CD1c-positive myeloid dendritic cell (primary cell): ENCODE measurements around the gene CCDC167.
A peak's percentile ranks its signal among the peaks of the same experiment; 100 is the strongest.

ENCODE experiments used
- DNase-seq: peaks from one replicate; pipeline ENCODE4 v3.0.0-alpha.2; 2016; ENCODE audit errors: extremely low spot score

CCDC167 gene

DNA sequence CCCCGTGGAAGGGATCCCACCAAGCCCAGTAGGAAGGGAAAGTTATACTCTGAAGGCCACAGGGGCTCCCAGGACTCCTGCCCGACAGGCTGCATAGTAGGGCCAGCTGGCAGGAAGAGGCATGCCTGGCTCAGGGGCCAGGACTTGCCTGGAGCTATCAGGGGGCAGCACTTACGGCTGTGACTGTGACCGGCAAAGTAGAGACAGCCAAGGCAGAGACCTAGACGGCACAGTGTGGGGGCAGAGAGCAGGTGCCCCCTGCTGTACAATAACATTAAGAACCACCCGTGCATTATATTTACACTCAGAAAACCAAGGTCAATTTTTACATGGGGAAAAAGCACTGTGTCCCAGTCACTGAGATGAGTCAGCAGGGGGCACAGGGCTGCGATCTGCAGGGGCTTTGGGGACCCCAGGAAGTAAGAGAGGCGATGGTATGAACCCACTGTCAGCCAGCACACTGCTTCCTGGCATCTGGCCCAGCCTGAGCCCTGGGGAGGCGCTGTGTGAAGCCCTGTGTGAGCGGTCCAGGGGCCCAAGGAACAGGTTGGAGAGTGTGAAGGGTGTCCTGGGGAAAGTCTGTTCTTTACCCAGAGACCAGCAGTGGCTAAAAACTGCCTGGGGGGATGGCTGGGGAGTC lies 9.9 kb downstream of the CCDC167 start:
- DNase-seq: no peak

DNA sequence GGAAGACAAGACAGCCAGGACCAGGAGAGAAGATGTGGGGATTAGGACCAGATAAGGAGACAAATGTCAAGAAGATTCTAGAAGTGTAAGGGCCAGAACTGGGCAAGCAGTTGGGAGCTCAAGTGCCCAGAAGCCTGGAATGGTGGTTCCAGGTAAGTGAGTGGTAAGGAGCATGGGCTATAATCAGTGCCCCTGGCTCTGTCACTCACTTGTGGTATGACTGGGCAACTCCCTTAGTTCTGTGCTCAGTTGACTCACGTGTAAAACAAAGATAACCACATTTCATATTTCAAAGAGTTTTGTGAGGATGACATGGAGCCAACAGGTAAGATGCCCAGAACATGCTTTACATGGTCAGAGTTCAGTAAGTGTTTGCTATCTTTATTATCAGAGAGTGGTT lies 11.2 kb downstream of the CCDC167 start:
- DNase-seq: no peak

DNA sequence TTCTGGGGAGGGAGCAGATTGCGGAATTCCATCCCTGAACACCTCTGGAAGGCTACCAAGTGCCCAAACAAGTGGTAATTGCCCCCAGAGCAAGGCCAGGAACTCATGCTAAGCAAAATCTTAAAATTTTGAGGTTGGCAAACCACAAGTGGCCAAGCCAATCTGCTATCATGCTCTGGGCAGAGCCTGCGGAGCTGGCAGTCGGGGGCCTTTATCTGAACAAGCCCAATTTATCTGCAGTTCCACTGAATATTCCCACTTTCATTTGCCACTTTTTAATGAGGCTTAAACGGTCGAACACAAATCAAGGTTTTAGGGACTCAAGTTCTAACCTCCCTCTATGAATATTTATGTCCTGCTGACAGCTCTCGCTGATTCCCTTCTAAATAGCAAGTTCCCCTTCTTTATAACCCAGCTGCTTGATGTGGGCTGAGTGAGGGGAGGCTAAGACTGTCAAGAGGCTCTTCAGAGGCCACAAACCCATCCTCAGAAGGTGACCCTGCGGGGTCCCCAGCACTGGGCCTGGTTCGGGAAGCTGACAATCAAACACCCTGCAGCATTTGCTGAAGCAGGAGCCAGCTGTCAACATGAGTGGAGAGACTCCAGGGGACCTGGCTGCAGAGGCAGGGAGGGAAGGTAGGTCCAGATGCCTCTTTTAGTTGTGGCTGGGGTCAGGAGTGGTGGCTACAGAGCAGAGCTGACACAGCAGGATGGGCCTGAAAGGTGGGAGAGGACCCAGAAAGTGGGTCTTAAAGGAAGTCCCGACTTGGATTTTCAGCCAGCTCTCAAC lies 11.9 kb downstream of the CCDC167 start:
- no peak for DNase-seq

DNA sequence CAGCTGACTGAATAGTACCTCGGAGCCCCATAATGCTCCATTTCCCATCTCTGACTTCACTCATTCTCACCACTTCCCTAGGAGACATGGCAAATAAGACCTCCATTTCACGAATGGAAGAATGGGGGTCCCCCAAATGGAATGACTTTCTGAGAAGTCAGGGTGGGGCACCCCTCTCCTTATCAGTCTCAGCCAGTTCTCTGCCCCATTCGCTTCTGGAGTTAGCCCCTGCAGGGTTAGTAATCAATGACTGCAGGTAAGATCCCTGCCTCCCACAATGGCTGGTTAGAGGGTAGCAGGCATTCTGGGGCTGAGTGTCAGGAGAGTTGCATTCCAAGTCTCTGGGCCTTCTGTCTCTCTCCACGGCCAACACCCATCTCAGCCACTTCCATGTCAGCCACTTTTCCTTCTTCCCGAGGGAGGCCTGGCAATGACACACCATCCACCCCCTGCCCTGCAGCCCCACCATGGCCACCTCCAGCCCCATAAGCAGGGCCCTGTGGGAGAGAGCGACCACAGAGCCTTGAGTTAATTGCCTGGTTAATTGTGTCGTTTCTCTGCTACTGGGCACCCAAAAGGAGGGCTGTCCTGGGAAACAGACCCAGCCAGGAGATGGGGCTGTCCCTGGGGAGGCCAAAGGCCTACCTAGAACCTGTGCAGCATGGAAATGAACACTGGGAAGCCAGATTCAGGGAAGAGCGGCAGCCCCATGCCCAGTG lies 13.4 kb downstream of the CCDC167 start:
- no peak for DNase-seq

DNA sequence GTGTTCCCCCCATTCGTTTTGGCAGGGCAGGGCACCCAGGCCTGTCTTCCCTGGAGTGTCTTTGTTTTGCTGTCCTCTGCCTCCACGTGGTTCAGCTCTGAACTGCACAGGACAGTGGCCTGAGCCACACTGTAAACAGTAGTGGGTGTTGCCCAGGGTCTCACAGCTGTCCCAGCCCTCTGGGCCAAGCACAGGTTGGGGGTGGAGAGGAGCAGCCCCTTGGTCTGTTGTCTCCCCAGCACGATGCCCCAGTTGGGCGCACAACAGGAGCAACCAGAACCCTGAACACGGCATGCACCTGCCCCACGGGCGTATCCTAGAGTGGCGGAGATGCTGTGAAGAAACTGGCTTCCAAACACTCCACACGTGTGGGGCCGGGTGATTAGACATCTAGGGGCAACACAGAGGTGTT lies 14.4 kb downstream of the CCDC167 start:
- no peak for DNase-seq

DNA sequence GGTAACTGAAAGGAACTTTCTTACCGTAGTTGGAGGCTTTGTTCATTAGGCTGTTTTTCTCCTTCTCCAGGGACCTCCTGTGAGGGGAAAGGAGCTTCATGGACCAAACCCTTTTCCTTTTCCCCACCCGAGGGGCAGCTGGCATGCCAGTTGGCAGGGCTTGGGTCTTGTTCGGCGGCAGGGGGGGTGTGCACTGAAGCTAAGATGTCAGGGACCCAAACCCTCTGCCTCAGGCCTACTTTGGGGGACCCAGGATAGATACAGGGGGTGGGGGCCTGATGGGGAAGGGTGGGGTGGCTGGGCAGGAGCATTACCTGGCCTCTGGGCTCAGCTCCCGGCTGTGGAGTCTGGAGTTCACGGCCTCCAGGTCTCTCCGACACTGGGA lies 14.9 kb downstream of the CCDC167 start:
- DNase-seq: no peak

DNA sequence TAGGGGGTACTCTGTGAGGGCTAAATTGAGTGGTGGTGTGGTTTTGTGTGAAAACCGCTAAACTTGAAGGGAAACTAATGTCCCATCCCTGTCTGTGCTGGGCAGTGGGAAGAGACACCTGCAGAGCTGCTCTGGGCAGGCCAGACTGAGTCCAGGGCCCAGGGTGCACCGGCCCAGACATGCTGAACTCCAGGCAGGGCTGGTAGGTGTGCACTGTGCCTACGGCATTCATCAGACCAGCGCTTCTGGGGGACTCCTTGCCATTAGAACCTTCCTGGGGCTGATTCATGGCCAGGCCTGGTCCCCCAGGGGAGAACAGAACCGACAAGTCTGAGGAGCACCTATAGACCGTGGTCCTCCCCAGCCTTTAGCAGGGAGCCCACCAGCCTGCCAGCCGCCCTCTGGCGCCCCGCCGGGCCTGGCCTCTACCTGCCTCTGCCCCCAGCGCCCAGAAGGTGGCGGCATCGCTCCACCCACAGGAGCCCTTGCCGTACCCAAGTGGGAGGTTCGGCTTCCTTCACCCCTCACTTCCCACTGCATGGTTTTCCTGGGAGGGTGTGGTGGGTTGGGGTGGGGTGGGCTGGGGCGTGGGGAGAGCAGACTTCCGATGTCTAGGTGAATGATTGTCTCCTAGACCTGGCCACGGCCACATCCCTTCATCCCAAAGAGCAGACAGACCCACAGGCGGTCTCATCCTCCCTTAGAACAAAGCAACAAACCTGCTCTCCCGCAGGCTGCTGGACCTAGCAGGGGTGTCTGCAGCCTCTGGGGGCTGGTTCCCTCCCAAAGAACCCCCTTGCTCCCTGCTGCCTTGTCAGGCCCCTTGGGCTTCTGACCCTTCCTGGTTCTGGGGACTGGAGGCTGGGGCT lies 15.5 kb downstream of the CCDC167 start:
- DNase-seq: peak; percentile 60

DNA sequence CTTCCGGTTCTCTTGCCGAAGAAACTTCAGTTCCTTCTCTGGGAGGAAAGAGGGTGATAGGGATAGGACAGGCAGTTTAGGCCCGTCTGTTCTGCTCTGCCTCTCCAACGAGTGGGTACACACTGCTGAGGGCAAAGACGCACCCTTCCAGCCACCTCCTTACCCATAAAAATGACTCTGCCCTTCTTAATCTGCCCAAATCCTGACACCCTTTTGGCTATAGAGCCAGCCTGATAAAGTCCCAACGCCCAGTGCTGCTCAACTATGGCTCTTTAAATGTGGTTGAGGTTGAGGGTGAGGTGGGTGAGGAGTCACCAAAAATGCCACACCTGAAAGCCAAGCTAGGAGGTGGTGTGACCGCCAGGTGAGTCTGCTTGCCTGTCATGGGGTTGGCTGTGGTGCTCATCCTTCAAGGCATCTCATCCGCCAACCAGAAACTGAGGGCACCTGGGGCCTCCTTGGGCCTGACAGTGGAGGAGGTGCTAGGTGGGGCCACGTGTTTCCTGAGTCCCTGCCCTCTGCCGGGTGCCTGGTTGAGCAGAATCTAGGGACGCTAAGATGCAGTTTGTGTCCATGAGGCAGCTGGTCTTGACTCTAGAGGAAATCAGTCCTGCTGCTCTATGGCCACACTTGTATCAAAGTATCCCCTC lies 16.3 kb downstream of the CCDC167 start:
- no peak for DNase-seq

DNA sequence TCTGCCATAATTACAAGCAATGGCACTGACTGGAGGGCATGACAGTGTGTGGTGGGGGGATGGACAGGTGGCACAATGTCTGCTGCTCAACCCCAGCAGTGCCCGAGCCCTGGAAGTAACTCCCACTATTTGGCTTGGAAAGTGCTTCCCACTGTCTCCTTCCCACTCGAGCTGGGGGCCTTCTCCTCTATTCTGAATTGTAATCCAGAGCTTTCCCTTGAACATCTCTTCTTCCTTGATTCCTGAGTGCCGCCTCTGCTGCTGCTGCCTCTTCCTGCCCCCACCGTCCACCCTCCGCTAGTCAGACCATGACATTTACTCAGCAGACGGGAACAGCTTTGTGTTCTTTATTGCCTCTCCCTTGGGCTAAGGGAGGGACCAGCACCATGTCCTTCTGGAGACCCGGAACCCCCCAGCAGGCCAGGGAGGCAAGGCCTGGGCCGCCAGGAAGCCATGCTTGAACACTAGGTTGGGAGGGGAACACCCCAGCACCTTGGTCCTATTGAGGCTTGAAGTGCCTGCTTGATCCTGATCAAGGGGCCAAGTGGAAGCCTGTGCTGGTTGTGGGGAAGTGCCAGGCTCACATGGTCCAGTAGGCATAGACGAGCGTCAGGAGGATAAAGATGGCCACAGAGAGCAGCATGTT lies 17.0 kb downstream of the CCDC167 start:
- no peak for DNase-seq

DNA sequence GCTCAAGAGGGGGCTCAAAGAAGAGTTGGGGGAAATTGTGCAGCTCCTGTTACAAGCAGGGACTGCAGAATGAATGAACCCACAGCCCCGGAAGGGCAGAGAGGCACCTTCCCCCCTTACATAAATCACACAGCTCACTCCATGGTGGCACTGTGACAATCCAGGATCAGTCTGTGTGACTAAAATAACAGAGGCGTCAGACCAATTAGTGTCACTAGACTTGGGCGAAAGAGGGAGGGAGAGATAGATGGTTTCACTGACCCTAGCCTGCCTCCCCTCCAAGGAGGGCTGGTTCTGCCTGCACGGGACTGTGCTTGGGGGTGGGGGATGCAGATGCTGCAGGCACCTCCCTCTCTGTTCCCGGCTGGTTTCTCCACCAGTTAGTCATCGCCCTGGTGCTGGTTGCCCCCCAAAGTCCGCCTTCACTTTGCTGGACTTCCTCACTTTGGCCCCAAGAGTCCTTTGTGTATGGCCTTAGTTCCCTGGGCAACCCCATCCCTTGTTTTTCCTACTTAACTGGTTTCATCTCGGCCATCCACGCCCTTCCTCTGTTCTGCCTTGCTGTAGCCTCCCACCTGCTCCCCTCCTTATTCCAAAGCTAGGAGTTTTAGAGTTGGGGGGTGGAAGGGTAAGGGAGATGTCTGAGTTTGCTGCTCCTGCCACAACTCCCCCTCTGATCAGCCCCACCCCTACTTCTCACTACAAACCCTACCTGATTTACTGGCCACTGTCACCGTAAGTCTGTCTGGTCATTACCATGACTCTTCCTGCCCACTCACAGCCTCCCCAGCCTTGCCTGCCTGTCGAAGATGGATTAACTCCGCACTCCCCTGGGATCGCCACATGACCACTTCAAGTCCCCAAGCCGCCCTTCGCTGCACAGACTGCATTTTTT lies 17.7 kb downstream of the CCDC167 start:
- no peak for DNase-seq

DNA sequence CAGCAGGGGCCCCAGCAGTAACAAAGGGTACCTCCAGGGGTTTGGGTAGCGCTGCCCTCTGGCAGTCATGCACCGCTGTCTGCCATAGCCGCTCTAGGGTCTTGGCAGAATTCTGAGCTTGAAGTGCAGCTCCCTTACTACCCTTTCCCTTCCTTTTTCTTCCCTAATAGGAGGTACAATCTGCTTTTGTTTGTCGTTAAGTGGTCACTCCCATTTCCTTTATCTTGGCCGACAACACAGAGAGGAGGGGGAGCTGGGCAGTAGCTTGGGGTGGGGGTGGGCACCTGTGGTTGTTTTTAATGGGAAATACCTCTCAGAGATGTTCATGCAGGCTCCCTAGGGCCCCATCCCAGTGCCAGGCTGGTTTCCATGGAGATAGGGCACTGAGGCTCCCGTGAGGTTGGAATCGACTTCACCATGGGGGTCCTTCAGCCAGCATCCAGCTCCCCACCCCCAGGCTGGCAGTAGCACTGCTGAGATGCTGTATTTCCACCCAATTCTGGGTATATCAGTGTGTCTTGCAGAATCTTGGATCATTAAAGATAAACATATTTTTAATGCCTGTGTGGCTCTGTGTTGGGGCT lies 18.6 kb downstream of the CCDC167 start:
- DNase-seq: no peak

DNA sequence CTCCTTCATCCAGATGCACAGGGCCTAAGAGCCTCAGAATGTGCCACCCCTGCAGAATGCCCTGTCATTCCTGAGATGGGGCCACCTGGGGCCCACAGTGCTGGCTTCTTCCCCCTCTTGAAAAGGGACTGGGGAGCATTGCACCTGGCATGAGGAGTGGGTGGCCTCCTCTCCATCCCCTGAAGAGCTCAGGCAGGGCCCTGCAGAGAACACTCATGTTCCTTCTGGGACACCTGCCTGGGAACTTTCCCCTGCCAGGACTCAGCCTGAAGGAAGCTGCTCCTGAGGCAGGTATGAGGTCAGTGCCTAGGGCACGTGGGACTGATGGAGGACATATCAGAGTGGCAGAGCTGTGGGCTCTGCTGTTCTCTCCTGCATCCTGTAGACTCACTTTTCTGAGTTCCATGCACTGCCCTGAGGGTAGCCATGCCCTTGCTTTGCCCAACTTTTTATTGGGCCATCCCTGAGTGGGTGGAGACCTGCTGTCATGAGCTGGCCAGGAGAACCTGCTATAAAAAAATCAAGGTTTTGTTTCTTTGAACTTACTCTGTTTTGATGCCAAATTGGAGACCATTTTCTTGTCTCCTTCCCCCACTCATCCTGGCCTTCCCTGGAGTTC lies 19.5 kb downstream of the CCDC167 start:
- DNase-seq: no peak

DNA sequence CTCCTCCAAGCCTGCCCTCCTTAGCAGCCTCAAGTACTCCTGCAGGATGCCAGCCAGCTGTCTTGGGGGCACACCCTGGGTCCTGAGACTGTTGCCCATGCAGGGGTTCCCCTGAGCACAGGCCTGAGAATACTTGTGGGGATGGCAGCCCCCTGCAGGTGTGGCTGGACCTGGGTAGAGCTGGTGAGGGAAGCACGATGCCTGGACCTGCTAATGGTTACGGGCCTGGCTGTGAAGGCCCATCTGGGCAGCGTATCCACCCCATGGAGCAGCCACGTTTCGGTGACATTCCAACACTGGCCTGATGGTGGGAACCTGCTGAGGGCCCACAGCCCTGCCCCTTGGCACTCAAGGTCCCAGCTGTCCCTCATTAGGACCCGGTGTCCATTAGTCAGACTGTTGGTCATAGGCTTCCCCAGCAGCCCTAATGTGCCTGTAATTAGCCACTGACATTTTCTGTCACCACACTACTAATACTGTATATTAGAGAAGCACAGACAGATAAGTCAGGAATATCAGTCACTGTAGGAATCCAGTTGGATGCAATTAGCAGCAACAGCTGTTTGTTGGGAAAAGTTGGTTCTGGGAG lies 20.3 kb downstream of the CCDC167 start:
- DNase-seq: no peak

DNA sequence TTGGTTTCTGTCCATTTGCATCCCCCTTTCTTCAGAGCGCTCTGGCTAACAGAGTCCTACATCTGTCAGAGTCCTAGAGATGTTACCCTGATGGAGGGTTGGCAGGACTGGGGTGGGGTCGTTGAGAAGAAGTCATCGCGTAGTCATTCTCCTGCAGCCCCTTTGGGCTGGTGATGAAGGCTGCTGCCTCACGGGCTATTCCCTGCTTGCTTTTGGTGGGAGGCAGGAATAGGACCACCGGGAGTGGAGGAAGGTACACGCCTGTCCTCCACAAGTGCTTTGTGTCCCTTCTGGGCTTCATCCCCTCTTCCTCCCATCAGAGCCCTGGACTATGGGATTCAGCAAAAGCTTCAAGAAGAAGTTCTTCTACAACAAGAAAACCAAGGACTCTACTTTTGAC lies 20.9 kb downstream of the CCDC167 start:
- DNase-seq: no peak

DNA sequence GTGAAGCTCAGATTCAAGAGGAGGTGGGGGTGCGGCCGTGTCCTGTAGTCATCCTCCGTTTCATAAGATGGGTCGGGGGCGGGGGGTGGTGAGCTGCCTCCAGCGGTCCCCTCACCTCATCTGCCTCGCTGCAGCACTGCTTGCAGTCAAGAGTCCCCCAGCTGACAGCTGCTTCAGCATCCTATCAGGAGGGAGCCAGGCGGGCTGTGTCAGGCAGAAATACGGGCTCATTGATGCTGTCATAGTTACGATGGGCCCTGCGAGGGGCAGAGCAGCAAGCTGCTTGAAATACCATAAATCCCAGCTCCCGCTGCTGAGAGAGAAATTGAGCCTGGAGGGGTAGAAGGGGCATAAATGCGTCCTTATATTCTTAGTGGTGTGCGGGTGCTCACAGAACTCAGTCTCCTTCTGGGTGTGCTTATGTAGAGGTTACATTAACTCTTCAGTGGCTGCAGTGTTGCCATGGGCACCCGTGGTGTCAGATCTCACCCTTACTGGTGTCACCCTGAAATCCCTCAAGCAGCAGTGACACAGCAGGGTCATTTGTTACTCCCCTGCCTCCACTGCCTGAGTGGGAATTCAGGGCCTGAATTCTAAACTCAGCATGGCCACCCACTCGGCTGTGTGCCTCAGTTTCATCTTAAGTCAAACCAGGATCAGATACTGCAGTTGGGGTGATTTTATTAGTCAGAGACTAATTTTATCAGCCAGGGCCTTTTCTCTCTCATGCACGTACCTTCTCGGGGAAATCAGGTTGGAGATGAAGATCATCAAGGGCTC lies 21.8 kb downstream of the CCDC167 start:
- no peak for DNase-seq

DNA sequence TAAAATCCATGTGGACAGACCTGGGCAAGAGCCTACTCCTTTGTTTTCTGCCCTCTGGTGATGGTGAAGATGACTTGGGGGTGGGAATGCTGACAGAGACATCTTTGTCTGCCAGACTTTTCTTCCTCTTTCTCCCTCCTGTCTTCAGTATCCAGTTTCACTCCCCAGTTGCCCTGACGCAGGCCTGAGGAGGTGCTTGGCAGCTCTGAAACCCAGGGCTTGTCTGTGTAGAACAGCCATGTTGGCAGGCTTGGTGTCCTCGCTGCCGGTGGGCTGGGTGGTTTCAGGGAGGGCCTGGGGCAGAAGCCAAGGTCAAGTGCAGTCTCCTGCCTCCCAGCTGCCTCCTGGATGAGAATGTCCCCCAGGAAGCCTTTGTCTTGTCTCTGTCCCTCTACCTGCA lies 22.5 kb downstream of the CCDC167 start:
- DNase-seq: no peak

DNA sequence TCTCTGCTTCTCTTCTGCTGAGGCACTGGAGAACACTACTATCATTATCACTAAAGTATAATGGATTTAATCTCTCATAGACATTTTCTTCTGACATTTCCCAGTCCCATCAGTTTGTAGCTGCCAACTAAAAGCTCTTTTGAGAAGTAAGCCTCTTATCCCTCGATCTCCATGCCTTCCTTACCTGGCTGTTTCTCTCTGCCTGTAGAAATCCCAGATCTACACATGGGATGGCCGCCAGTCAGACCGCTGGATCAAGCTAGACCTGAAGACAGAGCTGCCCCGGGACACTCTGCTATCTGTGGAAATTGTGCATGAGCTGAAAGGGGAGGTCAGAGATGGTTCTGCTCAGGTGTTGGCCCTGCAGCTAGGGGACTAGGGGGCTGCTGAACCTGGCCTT lies 25.4 kb downstream of the CCDC167 start:
- DNase-seq: no peak
